GM12878 (cell line): ENCODE data around the gene RFXAP.

Source experiments
- CREB1 ChIP-seq: IDR thresholded peaks from 2 replicates; pipeline ENCODE4 v1.6.1; 2012; ENCODE audit warnings: low read depth, mild to moderate bottlenecking, inconsistent platforms
- CTCF ChIP-seq, 3 experiments: IDR thresholded peaks in 2 of 3; conservative IDR thresholded peaks in 1 of 3; 2 replicates each; pipeline ENCODE4 v1.5.1; 2011; ENCODE audit warnings: low read depth in 3 of 3, low read length in 3 of 3, mild to moderate bottlenecking in 3 of 3, control low read depth in 2 of 3, moderate library complexity in 2 of 3, inconsistent platforms in 1 of 3, mixed read lengths in 1 of 3; ENCODE audit not compliant: control insufficient read depth in 2 of 3, insufficient read depth in 1 of 3; ENCODE audit errors: extremely low read depth in 1 of 3
- EZH2 ChIP-seq: IDR thresholded peaks from 2 replicates; pipeline ENCODE4 v1.6.1; 2012; ENCODE audit warnings: low read depth, mild to moderate bottlenecking, control low read depth, inconsistent platforms, low read length, borderline replicate concordance; ENCODE audit not compliant: control insufficient read depth
- SIX5 ChIP-seq: IDR thresholded peaks from 2 replicates; pipeline ENCODE4 v1.6.1; 2011; ENCODE audit warnings: mild to moderate bottlenecking, low read depth, low read length, moderate library complexity; ENCODE audit not compliant: severe bottlenecking
- USF2 ChIP-seq: IDR thresholded peaks from 2 replicates; pipeline ENCODE4 v1.6.1; 2011; ENCODE audit warnings: low read depth, low read length, improper control_type of control experiment, borderline replicate concordance
- ZBED1 ChIP-seq: IDR thresholded peaks from 2 replicates; pipeline ENCODE4 v1.6.1; 2016; ENCODE audit warnings: borderline replicate concordance
- ZBTB4 ChIP-seq: fragments of 450-650 bp; formaldehyde crosslinking; IDR thresholded peaks from 2 replicates; pipeline ENCODE4 v1.4.0; 2022; ENCODE audit warnings: mild to moderate bottlenecking, moderate library complexity
- TF ChIP-seq, protein P1 (sequence below): IDR thresholded peaks from 2 replicates; pipeline ENCODE4 v1.6.1; 2011; ENCODE audit warnings: mild to moderate bottlenecking, low read depth, low read length, moderate library complexity; ENCODE audit not compliant: insufficient replicate concordance

- TF ChIP-seq CREB1 (no peak), ZBTB4 (CRISPR knock-in tag) (no peak), USF2 (no peak), EZH2 (no peak), CTCF (IDR thresholded peaks at IDR 0.05 in 2 of 3, conservative IDR thresholded peaks at IDR 0.05 in 1 of 3; ENCODE audit: control insufficient read depth in 2 of 3, extremely low read depth in 1 of 3, insufficient read depth in 1 of 3, low read depth in 3 of 3, low read length in 3 of 3) (no peak), SIX5 (no peak), ZBED1 (no peak)
- TF ChIP-seq, protein P1, sequence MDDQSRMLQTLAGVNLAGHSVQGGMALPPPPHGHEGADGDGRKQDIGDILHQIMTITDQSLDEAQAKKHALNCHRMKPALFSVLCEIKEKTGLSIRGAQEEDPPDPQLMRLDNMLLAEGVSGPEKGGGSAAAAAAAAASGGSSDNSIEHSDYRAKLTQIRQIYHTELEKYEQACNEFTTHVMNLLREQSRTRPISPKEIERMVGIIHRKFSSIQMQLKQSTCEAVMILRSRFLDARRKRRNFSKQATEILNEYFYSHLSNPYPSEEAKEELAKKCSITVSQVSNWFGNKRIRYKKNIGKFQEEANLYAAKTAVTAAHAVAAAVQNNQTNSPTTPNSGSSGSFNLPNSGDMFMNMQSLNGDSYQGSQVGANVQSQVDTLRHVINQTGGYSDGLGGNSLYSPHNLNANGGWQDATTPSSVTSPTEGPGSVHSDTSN, result no peak
Measured at GRCh38 chr13:36857253-36857652, 38.2 kb downstream of the RFXAP start.
